K562 (cell line): ENCODE data around the gene C1orf174. TPM values are rescaled to one million over a fixed set of nuclear protein-coding genes. Genes with fewer than 3 reads are reported as not detected.

ENCODE experiments used
- ATAC-seq: fragments of 200-7000 bp; cut with Tn5 transposase; 3 replicates; pipeline ENCODE4 v1.9.1; 2020; ENCODE audit warnings: moderate library complexity
- BruUV-seq: library from RNA; stranded (reverse); fragments of 400-500 nt; replicated peaks from 2 replicates; lab custom pipeline; 2021; lab: Mats Ljungman, UMichigan
- CTCF ChIA-PET: fragments of 300-600 bp; formaldehyde crosslinking; extraction: SDS; loops from one replicate; lab custom pipeline; 2021; ENCODE audit warnings: low intra/inter-chr PET ratio; lab: Yijun Ruan, JAX
- POLR2A ChIA-PET: fragments of 300-600, 350-650 bp; sonication (Branson Sonifier 250); formaldehyde crosslinking; extraction: SDS; loops from one replicate; lab custom pipeline; 2021; ENCODE audit warnings: antibody characterized with exemption, inconsistent platforms; lab: Yijun Ruan, JAX
- DNase-seq, 4 experiments: peaks; one replicate each; pipeline versions ENCODE4 v3.0.0 to v3.0.0-alpha.2; 2011 to 2018; ENCODE audit warnings: low spot score in 3 of 4, mixed read lengths in 3 of 4; ENCODE audit errors: extremely low read depth in 1 of 4
- FAIRE-seq: peaks from 2 replicates; lab custom pipeline; 2011; peaks lifted over from hg19 to GRCh38; lab: Jason Lieb, UNC
- H2AFZ ChIP-seq: 2 replicates; pipeline ENCODE4 v1.6.0; 2011; ENCODE audit warnings: low read depth, low read length, control low read depth, inconsistent platforms
- H3K27ac ChIP-seq: fragments of 200-600 bp; 3 replicates; pipeline ENCODE4 v1.8.0; 2011; ENCODE audit warnings: low read depth, mild to moderate bottlenecking, control low read depth, inconsistent platforms, low read length, moderate library complexity, mixed read lengths; ENCODE audit errors: extremely low read depth
- H3K27me3 ChIP-seq, 2 experiments: fragments of 300-600 bp in 1 of 2; 2 replicates in 1 of 2; 3 replicates in 1 of 2; pipeline versions ENCODE4 v1.6.0 to v1.8.0; 2011; ENCODE audit warnings: inconsistent platforms in 2 of 2, low read length in 2 of 2, mild to moderate bottlenecking in 1 of 2, mixed read lengths in 1 of 2, moderate library complexity in 1 of 2; ENCODE audit not compliant: control insufficient read depth in 2 of 2, insufficient read depth in 2 of 2
- H3K36me3 ChIP-seq: fragments of 300-600 bp; 3 replicates; pipeline ENCODE4 v1.8.0; 2011; ENCODE audit warnings: mild to moderate bottlenecking, low read length, inconsistent platforms; ENCODE audit not compliant: control insufficient read depth, insufficient read depth
- H3K4me1 ChIP-seq, 2 experiments: fragments of 200-600 bp in 1 of 2; replicated peaks in 1 of 2; 2 replicates in 1 of 2; 3 replicates in 1 of 2; pipeline versions ENCODE4 v1.5.1 to v1.8.0; 2011; ENCODE audit warnings: inconsistent platforms in 2 of 2, low read length in 2 of 2, mild to moderate bottlenecking in 1 of 2, mixed read lengths in 1 of 2, moderate library complexity in 1 of 2; ENCODE audit not compliant: control insufficient read depth in 2 of 2, insufficient read depth in 2 of 2
- H3K4me2 ChIP-seq: 2 replicates; pipeline ENCODE4 v1.6.1; 2011; ENCODE audit warnings: low read length, control low read depth, inconsistent platforms, mixed read lengths; ENCODE audit not compliant: insufficient read depth
- H3K4me3 ChIP-seq: fragments of 200-600 bp; sonication (generic), shearing (Covaris generic); 2 replicates; pipeline ENCODE4 v1.5.1; 2016; ENCODE audit warnings: control low read depth, inconsistent platforms
- H3K79me2 ChIP-seq: fragments of 200-600 bp; 3 replicates; pipeline ENCODE4 v1.8.0; 2011; ENCODE audit warnings: low read length, inconsistent platforms; ENCODE audit not compliant: control insufficient read depth, insufficient read depth
- H3K9ac ChIP-seq, 2 experiments: 2 replicates each; pipeline versions ENCODE4 v1.6.0 to v1.6.1; 2011; ENCODE audit warnings: low read depth in 2 of 2, low read length in 2 of 2, control low read depth in 1 of 2, inconsistent platforms in 1 of 2, mild to moderate bottlenecking in 1 of 2, mixed read lengths in 1 of 2; ENCODE audit not compliant: insufficient read depth in 1 of 2
- H3K9me1 ChIP-seq: one replicate; pipeline ENCODE4 v1.6.0; 2011; ENCODE audit warnings: inconsistent platforms, mild to moderate bottlenecking, low read length, moderate library complexity; ENCODE audit not compliant: control insufficient read depth, insufficient read depth
- H3K9me3 ChIP-seq: replicated peaks from 2 replicates; pipeline ENCODE4 v1.5.1; 2011; ENCODE audit warnings: low read depth, low read length, inconsistent platforms; ENCODE audit not compliant: control insufficient read depth, insufficient read depth
- H4K20me1 ChIP-seq: replicated peaks from 2 replicates; pipeline ENCODE4 v1.6.1; 2011; ENCODE audit warnings: low read length, inconsistent platforms, mixed read lengths; ENCODE audit not compliant: control insufficient read depth, insufficient read depth
- HSF4 ChIP-seq: fragments of 250-450 bp; sonication (Bioruptor Pico); IDR thresholded peaks from 2 replicates; pipeline ENCODE4 v2.1.2; 2022; ENCODE audit warnings: mild to moderate bottlenecking, moderate library complexity, borderline replicate concordance
- KAT2B ChIP-seq: IDR thresholded peaks from one replicate; pipeline ENCODE4 v1.6.1; 2012; ENCODE audit warnings: low read depth, mild to moderate bottlenecking, control low read depth, inconsistent platforms, low read length, moderate library complexity
- KLF16 ChIP-seq: IDR thresholded peaks from 2 replicates; pipeline ENCODE4 v1.6.1; 2016; ENCODE audit warnings: antibody characterized with exemption
- RBBP5 ChIP-seq: fragments of 200-600 bp; sonication (generic); IDR thresholded peaks from 2 replicates; pipeline ENCODE4 v1.6.1; 2012; ENCODE audit warnings: borderline replicate concordance, mild to moderate bottlenecking, low read length, control low read depth, inconsistent platforms; ENCODE audit not compliant: insufficient read depth, poor library complexity, severe bottlenecking
- RBM22 ChIP-seq: fragments of 200-400 bp; formaldehyde crosslinking; IDR thresholded peaks from 2 replicates; pipeline ENCODE4 v1.6.1; 2018; ENCODE audit warnings: low read length, low read depth; ENCODE audit not compliant: poor library complexity, severe bottlenecking
- SIN3B ChIP-seq: fragments of 450-650 bp; IDR thresholded peaks from 2 replicates; pipeline ENCODE4 v1.6.1; 2017; ENCODE audit warnings: low read depth, mild to moderate bottlenecking, moderate library complexity
- SP1 ChIP-seq: sonication (generic); formaldehyde crosslinking; IDR thresholded peaks from 2 replicates; pipeline ENCODE4 v1.8.1; 2022; ENCODE audit warnings: mild to moderate bottlenecking, missing genetic modification reagents
- TCFL5 ChIP-seq: fragments of 250-450 bp; sonication (Bioruptor Pico); conservative IDR thresholded peaks from 2 replicates; pipeline ENCODE4 v1.6.1; 2021; ENCODE audit warnings: mild to moderate bottlenecking, moderate library complexity, matching md5 sums
- ZBTB11 ChIP-seq, 3 experiments: fragments of 200-800 bp in 1 of 3; fragments of 250-450 bp in 1 of 3; fragments of 450-650 bp in 1 of 3; sonication (Bioruptor Pico) in 1 of 3; sonication (Bioruptor generic) in 1 of 3; formaldehyde crosslinking in 1 of 3; IDR thresholded peaks; 2 replicates each; pipeline versions ENCODE4 v1.6.1 to v1.8.0; 2016 to 2022; ENCODE audit warnings: mild to moderate bottlenecking in 2 of 3, missing genetic modification characterization in 2 of 3, missing compliant biosample characterization in 1 of 3, moderate library complexity in 1 of 3
- ZBTB12 ChIP-seq: fragments of 250-450 bp; sonication (Bioruptor Pico); IDR thresholded peaks from 2 replicates; pipeline ENCODE4 v1.4.0; 2020
- ZNF311 ChIP-seq: fragments of 250-450 bp; sonication (Bioruptor Pico); IDR thresholded peaks from 2 replicates; pipeline ENCODE4 v1.4.0; 2020; ENCODE audit warnings: mild to moderate bottlenecking, moderate library complexity
- WGBS: fragments of 100-300 bp; shearing (Covaris generic); methylation state at CpG from one replicate; pipeline ENCODE4 v1.1.6; 2016; ENCODE audit warnings: low coverage, mixed read lengths; ENCODE audit not compliant: insufficient coverage; ENCODE audit errors: missing lambda C conversion rate; 5-methylcytosine and 5-hydroxymethylcytosine counted together
- in situ Hi-C: fragments of 300-500 bp; cut with MboI; formaldehyde crosslinking; loops from 4 replicates; pipeline ENCODE4 v1.15.0; 2018; ENCODE audit warnings: inconsistent platforms, mixed read lengths
- intact Hi-C: fragments of 100-400 bp; cut with micrococcal nuclease; formaldehyde crosslinking; loops from 2 replicates; pipeline ENCODE4 v1.14.2; 2022
- polyA plus RNA-seq, 8 experiments: library from polyadenylated mRNA; depleted of rRNA in 4 of 8; stranded (reverse) in 5 of 8; unstranded in 3 of 8; fragments of >200 nt; fragmentation: Nextera tagmentation in 2 of 8; fragmentation: Illumina TruSeq in 1 of 8; extraction: Ambion mirVana in 2 of 8; extraction: Trizol in 1 of 8; gene quantifications; 2 replicates each; pipeline versions ENCODE4 v1.2.1 to v1.2.3, GENCODE V29; 2011 to 2014; ENCODE audit warnings: inconsistent platforms in 1 of 8, missing spikeins in 1 of 8
- total RNA-seq, 7 experiments: library from RNA; depleted of rRNA in 6 of 7; stranded (reverse); fragments of >200 nt in 6 of 7; fragmentation: Illumina TruSeq in 2 of 7; extraction: Trizol in 2 of 7; gene quantifications; 2 replicates each; pipeline versions ENCODE4 v1.2.1 to v1.2.3, GENCODE V29; 2011 to 2021; ENCODE audit warnings: low replicate concordance in 1 of 7
- TF ChIP-seq, protein P1 (sequence below): sonication (generic); formaldehyde crosslinking; IDR thresholded peaks from 2 replicates; pipeline ENCODE4 v1.8.0; 2022; ENCODE audit warnings: mild to moderate bottlenecking, missing genetic modification reagents

C1orf174 gene
- total and polyA plus RNA-seq, 9 of the 15 experiments (the other 6 are each of a cell fraction or from before 2014, with no cell fraction given), result 38.5 to 64.9 (median 45.4) TPM

DNA sequence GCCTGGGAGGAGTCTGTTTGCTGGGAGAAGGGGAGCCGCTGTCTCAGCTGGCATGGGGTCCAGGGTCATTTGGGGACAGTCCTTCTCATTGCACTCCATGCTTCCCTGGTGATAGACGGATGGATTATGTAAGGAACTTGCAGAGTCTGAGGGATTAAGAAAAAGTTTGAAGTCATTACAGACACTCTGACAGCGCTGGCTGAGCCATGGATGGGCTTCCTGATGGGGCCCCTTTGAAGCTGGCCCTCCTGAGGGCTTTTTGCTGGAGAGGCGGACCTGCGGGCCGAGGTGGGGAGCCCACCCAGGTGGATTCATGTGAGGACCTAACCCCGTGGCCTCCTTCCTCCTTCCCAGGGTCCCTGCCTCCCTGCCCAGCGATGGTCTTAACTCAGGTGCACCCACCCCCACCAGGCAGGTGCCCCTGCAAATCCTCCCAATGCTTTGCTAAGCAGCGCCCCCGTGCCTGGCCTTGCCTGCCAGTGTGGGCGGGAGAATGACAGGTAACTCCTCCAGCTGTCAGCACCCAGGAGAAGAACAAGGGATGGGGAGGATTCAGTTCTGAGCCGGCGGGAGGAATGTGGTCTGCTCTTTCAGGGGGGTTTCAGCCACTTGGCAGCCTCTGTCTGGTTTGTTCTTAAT lies 24.2 kb upstream of the C1orf174 start:
- no peaks in the 10 kb centered on the region; a peak in 1 of 5 replicates for H3K4me1 ChIP-seq
- DNase-seq (no peak), ATAC-seq (no peak), FAIRE-seq (no peak)
- H3K4me3 ChIP-seq, result no peak overlapping the region
- H3K79me2 ChIP-seq, result no peaks in the 10 kb centered on the region
- H3K4me2 ChIP-seq, result no peak overlapping the region
- peaks cover 2 to 30% of the 10 kb centered on the region in 2 experiments; a peak in 3 of 5 replicates for H3K27me3 ChIP-seq
- no peaks in the 10 kb centered on the region for H3K36me3 ChIP-seq
- H3K9ac ChIP-seq, result no peak overlapping the region
- no TSS peak for BruUV-seq
- ChIA-PET POLR2A (interaction anchor here (0.6 kb wide), 2 partner anchors 8 to 1418 kb away, joined by 4 read pairs; no protein-coding TSS in a partner anchor), CTCF (interaction anchor here (0.6 kb wide), 1 partner anchor 124 kb away, joined by 3 read pairs; no protein-coding TSS in a partner anchor)
- H3K9me3 ChIP-seq, result peaks cover under 1% of the 10 kb centered on the region; the same call in 1 of the 2 replicates
- intact Hi-C loops, result no loop called here
- H4K20me1 ChIP-seq, result no peaks in the 10 kb centered on the region
- H3K9me1 ChIP-seq, result no peaks in the 10 kb centered on the region
- TF ChIP-seq HSF4 (CRISPR knock-in tag) (no peak), ZNF311 (CRISPR knock-in tag) (no peak), KAT2B (no peak), RBBP5 (no peak), SIN3B (no peak), KLF16 (no peak), ZBTB12 (CRISPR knock-in tag) (no peak), TCFL5 (no peak), SP1 (CRISPR knock-in tag) (no peak), ZBTB11 (CRISPR knock-in tag; IDR thresholded peaks at IDR 0.05) (no peak), RBM22 (no peak)
- TF ChIP-seq, protein P1, sequence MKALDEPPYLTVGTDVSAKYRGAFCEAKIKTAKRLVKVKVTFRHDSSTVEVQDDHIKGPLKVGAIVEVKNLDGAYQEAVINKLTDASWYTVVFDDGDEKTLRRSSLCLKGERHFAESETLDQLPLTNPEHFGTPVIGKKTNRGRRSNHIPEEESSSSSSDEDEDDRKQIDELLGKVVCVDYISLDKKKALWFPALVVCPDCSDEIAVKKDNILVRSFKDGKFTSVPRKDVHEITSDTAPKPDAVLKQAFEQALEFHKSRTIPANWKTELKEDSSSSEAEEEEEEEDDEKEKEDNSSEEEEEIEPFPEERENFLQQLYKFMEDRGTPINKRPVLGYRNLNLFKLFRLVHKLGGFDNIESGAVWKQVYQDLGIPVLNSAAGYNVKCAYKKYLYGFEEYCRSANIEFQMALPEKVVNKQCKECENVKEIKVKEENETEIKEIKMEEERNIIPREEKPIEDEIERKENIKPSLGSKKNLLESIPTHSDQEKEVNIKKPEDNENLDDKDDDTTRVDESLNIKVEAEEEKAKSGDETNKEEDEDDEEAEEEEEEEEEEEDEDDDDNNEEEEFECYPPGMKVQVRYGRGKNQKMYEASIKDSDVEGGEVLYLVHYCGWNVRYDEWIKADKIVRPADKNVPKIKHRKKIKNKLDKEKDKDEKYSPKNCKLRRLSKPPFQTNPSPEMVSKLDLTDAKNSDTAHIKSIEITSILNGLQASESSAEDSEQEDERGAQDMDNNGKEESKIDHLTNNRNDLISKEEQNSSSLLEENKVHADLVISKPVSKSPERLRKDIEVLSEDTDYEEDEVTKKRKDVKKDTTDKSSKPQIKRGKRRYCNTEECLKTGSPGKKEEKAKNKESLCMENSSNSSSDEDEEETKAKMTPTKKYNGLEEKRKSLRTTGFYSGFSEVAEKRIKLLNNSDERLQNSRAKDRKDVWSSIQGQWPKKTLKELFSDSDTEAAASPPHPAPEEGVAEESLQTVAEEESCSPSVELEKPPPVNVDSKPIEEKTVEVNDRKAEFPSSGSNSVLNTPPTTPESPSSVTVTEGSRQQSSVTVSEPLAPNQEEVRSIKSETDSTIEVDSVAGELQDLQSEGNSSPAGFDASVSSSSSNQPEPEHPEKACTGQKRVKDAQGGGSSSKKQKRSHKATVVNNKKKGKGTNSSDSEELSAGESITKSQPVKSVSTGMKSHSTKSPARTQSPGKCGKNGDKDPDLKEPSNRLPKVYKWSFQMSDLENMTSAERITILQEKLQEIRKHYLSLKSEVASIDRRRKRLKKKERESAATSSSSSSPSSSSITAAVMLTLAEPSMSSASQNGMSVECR (CRISPR knock-in tag), result no peak
- H2AFZ ChIP-seq, result no peak overlapping the region
- no peak overlapping the region for H3K27ac ChIP-seq
- in situ Hi-C loops, result no loop called here
- 1% methylated on average over 13 of the region's 13 CpGs for WGBS
